Erythroblast (primary cell): ENCODE data around the gene DGAT2L6.

ENCODE experiments used
- GATA1 ChIP-seq: IDR thresholded peaks from 2 replicates; pipeline ENCODE4 v1.6.1; 2011; ENCODE audit warnings: low read depth, mild to moderate bottlenecking, control low read depth, low read length, moderate library complexity
- POLR2A ChIP-seq: IDR thresholded peaks from 2 replicates; pipeline ENCODE4 v1.6.1; 2011; ENCODE audit warnings: mild to moderate bottlenecking, low read length

- TF ChIP-seq POLR2A, result no peak
- TF ChIP-seq GATA1, result no peak
Measured at GRCh38 chrX:70201732-70202131, 24.4 kb downstream of the DGAT2L6 start.
